Uterus (tissue), 2 donors: ENCODE results near the gene OVOL3.

Source experiments
- CTCF ChIP-seq, 4 experiments: fragments of 200-600 bp in 2 of 4; fragments of 450-650 bp in 2 of 4; sonication (generic) in 2 of 4; IDR thresholded peaks; one replicate each; pipeline ENCODE4 v1.5.1; 2016 to 2019; ENCODE audit warnings: antibody characterized with exemption in 4 of 4, mild to moderate bottlenecking in 2 of 4, moderate library complexity in 1 of 4
- POLR2A ChIP-seq, 2 donors: fragments of 450-650 bp; IDR thresholded peaks; one replicate each; pipeline ENCODE4 v1.6.1; 2016; ENCODE audit warnings: antibody characterized with exemption in 2 of 2, mild to moderate bottlenecking in 1 of 2, moderate library complexity in 1 of 2

DNA sequence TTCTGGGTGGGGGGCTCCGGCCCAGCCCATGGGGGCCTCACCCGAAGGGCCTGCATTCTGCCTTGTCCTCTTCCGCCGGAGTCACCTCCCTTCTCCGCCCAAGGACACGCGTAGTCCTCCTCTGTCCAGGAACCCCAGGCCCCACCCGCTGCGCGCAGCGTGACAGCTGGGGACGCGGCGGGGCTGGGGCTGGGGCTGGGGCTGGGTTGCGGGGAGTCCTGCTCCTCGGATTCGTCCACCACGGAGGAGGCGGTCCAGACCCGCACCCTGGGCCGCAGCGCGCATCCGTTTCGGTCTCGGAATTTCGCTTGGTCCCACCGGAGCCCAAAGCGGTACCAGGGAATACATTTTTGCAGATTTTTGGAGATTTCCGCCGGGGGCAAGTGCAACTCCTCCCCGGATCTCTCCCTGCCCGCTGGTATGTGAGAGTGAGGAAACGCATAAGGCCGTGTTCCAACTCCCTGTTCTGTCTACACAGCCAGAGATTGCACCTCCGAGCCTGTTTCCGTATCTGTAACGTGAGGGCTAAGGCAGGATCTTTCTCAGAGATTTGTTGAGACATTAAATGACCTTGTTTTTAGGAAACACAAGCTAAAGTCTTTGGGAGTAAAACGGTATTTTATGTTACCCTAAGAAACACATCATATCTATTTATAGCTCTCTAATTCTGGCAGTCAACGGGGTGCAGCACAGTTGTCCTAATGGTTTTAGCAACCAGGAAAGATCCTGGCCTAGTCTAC, 41.6 kb downstream of the OVOL3 start, which contains the start of gene COX7A1:
- no peak for TF ChIP-seq CTCF (IDR thresholded peaks at IDR 0.05)
- peak; percentile 42 to 51 for TF ChIP-seq POLR2A (IDR thresholded peaks at IDR 0.05)
